GM15510 (cell line): ENCODE data around the gene LGALS9.

ENCODE experiments used
- POLR2A ChIP-seq: IDR thresholded peaks from 3 replicates; pipeline ENCODE4 v1.6.1; 2011; ENCODE audit warnings: borderline replicate concordance; ENCODE audit not compliant: insufficient read length; ENCODE audit errors: extremely low read depth

Gene LGALS9

GRCh38 chr17:27630607-27631410, at the start of gene LGALS9:
LGALS9 (plus strand) TSS chr17:27631188; CDS start chr17:27631266, 78 bp downstream.
- TF ChIP-seq POLR2A = peak; percentile 37

GRCh38 chr17:27582696-27583095, 48.3 kb upstream of the LGALS9 start:
- no peak for TF ChIP-seq POLR2A

- TF ChIP-seq POLR2A = no peak
These were observed 45.8 kb upstream of the LGALS9 start for GRCh38 chr17:27585153-27585681.

- no peak for TF ChIP-seq POLR2A
These were observed 45.2 kb upstream of the LGALS9 start for GRCh38 chr17:27585792-27586191.

GRCh38 chr17:27586203-27586721, 44.7 kb upstream of the LGALS9 start:
- no peak for TF ChIP-seq POLR2A

GRCh38 chr17:27588354-27588753, 42.6 kb upstream of the LGALS9 start:
- TF ChIP-seq POLR2A = no peak

GRCh38 chr17:27590864-27591263, 40.1 kb upstream of the LGALS9 start:
- TF ChIP-seq POLR2A = no peak

GRCh38 chr17:27591986-27592385, 39.0 kb upstream of the LGALS9 start:
- no peak for TF ChIP-seq POLR2A

- no peak for TF ChIP-seq POLR2A
These were observed 37.6 kb upstream of the LGALS9 start for GRCh38 chr17:27593232-27593856.

- TF ChIP-seq POLR2A = no peak
These were observed 37.1 kb upstream of the LGALS9 start for GRCh38 chr17:27593857-27594255.

- TF ChIP-seq POLR2A = no peak
These were observed 35.8 kb upstream of the LGALS9 start for GRCh38 chr17:27595208-27595607.

GRCh38 chr17:27596096-27596495, 34.9 kb upstream of the LGALS9 start:
- no peak for TF ChIP-seq POLR2A

- TF ChIP-seq POLR2A = no peak
These were observed 34.3 kb upstream of the LGALS9 start for GRCh38 chr17:27596566-27597187.

GRCh38 chr17:27597188-27597580, 33.8 kb upstream of the LGALS9 start:
- no peak for TF ChIP-seq POLR2A

- TF ChIP-seq POLR2A = no peak
These were observed 33.1 kb upstream of the LGALS9 start for GRCh38 chr17:27597783-27598320.
